ENCODE data around the gene CACNA1D.
A peak's percentile ranks its signal among the peaks of the same experiment; 100 is the strongest.

The CACNA1D gene

GRCh38 chr3:53803124-53803815 is 308.9 kb downstream of the CACNA1D start:
- no peak for TF ChIP-seq POLR2A (IDR thresholded peaks at IDR 0.05; ENCODE audit: low read depth, low read length)
- TF ChIP-seq POU2F2 (IDR thresholded peaks at IDR 0.05; ENCODE audit: low read depth, low read length): no peak
- TF ChIP-seq SPI1 (IDR thresholded peaks at IDR 0.05; ENCODE audit: low read depth, low read length): no peak
- no peak for TF ChIP-seq PAX5 (IDR thresholded peaks at IDR 0.05; ENCODE audit: insufficient read depth, low read length, severe bottlenecking)
- no peak for TF ChIP-seq TAF1 (IDR thresholded peaks at IDR 0.05; ENCODE audit: low read depth, low read length)
- no peak for TF ChIP-seq POLR2AphosphoS5 (IDR thresholded peaks at IDR 0.05; ENCODE audit: low read depth, low read length)
- FAIRE-seq (no peak), DNase-seq (ENCODE audit: insufficient read length, low spot score) (no peak)

- DNase-seq (ENCODE audit: insufficient read length, low spot score) (no peak), FAIRE-seq (no peak)
- TF ChIP-seq PAX5 (IDR thresholded peaks at IDR 0.05; ENCODE audit: insufficient read depth, low read length, severe bottlenecking): no peak
- no peak for TF ChIP-seq POU2F2 (IDR thresholded peaks at IDR 0.05; ENCODE audit: low read depth, low read length)
- no peak for TF ChIP-seq SPI1 (IDR thresholded peaks at IDR 0.05; ENCODE audit: low read depth, low read length)
- no peak for TF ChIP-seq POLR2AphosphoS5 (IDR thresholded peaks at IDR 0.05; ENCODE audit: low read depth, low read length)
- TF ChIP-seq TAF1 (IDR thresholded peaks at IDR 0.05; ENCODE audit: low read depth, low read length): no peak
- TF ChIP-seq POLR2A (IDR thresholded peaks at IDR 0.05; ENCODE audit: low read depth, low read length): no peak
These were observed 309.6 kb downstream of the CACNA1D start for GRCh38 chr3:53803816-53804695.

- DNase-seq (ENCODE audit: insufficient read length, low spot score) (peak; percentile 43), FAIRE-seq (peak; percentile 88)
- TF ChIP-seq POU2F2 (IDR thresholded peaks at IDR 0.05; ENCODE audit: low read depth, low read length) (peak; percentile 82; the same call in 1 of the 2 replicates), POLR2A (IDR thresholded peaks at IDR 0.05; ENCODE audit: low read depth, low read length) (no peak), SPI1 (IDR thresholded peaks at IDR 0.05; ENCODE audit: low read depth, low read length) (no peak)
These were observed 310.5 kb downstream of the CACNA1D start for GRCh38 chr3:53804697-53805462.

GRCh38 chr3:53805463-53806159 is 311.2 kb downstream of the CACNA1D start:
- FAIRE-seq (no peak), DNase-seq (ENCODE audit: insufficient read length, low spot score) (no peak)
- no peak for TF ChIP-seq TAF1 (IDR thresholded peaks at IDR 0.05; ENCODE audit: low read depth, low read length)

- peak; percentile 69 for FAIRE-seq
These were observed 312.0 kb downstream of the CACNA1D start for GRCh38 chr3:53806182-53807116.

GRCh38 chr3:53807117-53807810 is 312.9 kb downstream of the CACNA1D start:
- FAIRE-seq (no peak), DNase-seq (ENCODE audit: insufficient read length, low spot score) (no peak)
- TF ChIP-seq POU2F2 (IDR thresholded peaks at IDR 0.05; ENCODE audit: low read depth, low read length): no peak
- no peak for TF ChIP-seq POLR2AphosphoS5 (IDR thresholded peaks at IDR 0.05; ENCODE audit: low read depth, low read length)

More at GRCh38 chr3:53806182-53807116, 312.0 kb downstream of the CACNA1D start:
- no peak for DNase-seq (ENCODE audit: insufficient read length, low spot score)
- TF ChIP-seq POLR2AphosphoS5 (IDR thresholded peaks at IDR 0.05; ENCODE audit: low read depth, low read length) (no peak), POU2F2 (IDR thresholded peaks at IDR 0.05; ENCODE audit: low read depth, low read length) (no peak), POLR2A (IDR thresholded peaks at IDR 0.05; ENCODE audit: low read depth, low read length) (no peak), TAF1 (IDR thresholded peaks at IDR 0.05; ENCODE audit: low read depth, low read length) (no peak), PAX5 (IDR thresholded peaks at IDR 0.05; ENCODE audit: insufficient read depth, low read length, severe bottlenecking) (no peak), SPI1 (IDR thresholded peaks at IDR 0.05; ENCODE audit: low read depth, low read length) (no peak)

- TF ChIP-seq POLR2AphosphoS5 (IDR thresholded peaks at IDR 0.05; ENCODE audit: low read depth, low read length) (no peak), POLR2A (IDR thresholded peaks at IDR 0.05; ENCODE audit: low read depth, low read length) (no peak), TAF1 (IDR thresholded peaks at IDR 0.05; ENCODE audit: low read depth, low read length) (no peak), PAX5 (IDR thresholded peaks at IDR 0.05; ENCODE audit: insufficient read depth, low read length, severe bottlenecking) (no peak), POU2F2 (IDR thresholded peaks at IDR 0.05; ENCODE audit: low read depth, low read length) (no peak), SPI1 (IDR thresholded peaks at IDR 0.05; ENCODE audit: low read depth, low read length) (no peak)
- no peak for DNase-seq (ENCODE audit: insufficient read length, low spot score)
- FAIRE-seq: no peak
These were observed 314.1 kb downstream of the CACNA1D start for GRCh38 chr3:53808496-53808895.

- FAIRE-seq: no peak
These were observed 314.9 kb downstream of the CACNA1D start for GRCh38 chr3:53809267-53809666.

More at GRCh38 chr3:53809267-53809666, 314.9 kb downstream of the CACNA1D start:
- TF ChIP-seq POLR2AphosphoS5 (IDR thresholded peaks at IDR 0.05; ENCODE audit: low read depth, low read length) (no peak), SPI1 (IDR thresholded peaks at IDR 0.05; ENCODE audit: low read depth, low read length) (no peak)
- DNase-seq (ENCODE audit: insufficient read length, low spot score): no peak
